Prostate gland (tissue), 2 donors: Measurements from ENCODE around the gene TK1. TPM values are rescaled to one million over a fixed set of nuclear protein-coding genes. Genes with fewer than 3 reads are reported as not detected.
A peak's percentile ranks its signal among the peaks of the same experiment; 100 is the strongest.

Experiments used
- DNase-seq: peaks from one replicate; pipeline ENCODE4 v3.0.0-alpha.2; 2019; ENCODE audit warnings: low spot score
- H3K27ac ChIP-seq, 2 donors: fragments of 200-600 bp; sonication (generic); 2 replicates each; pipeline ENCODE4 v1.5.1; 2017 to 2019
- H3K27me3 ChIP-seq: fragments of 200-600 bp; sonication (generic); replicated peaks from 2 replicates; pipeline ENCODE4 v1.5.1; 2019; ENCODE audit not compliant: insufficient read depth
- H3K36me3 ChIP-seq, 2 donors: fragments of 200-600 bp; sonication (generic); 1 replicate in 1 of 2; 2 replicates in 1 of 2; pipeline versions ENCODE4 v1.5.1 to v1.8.1; 2017 to 2019
- H3K4me1 ChIP-seq: fragments of 200-600 bp; sonication (generic); replicated peaks from 2 replicates; pipeline ENCODE4 v1.5.1; 2019
- H3K4me3 ChIP-seq, 2 donors: fragments of 200-600 bp; sonication (generic); 2 replicates each; pipeline ENCODE4 v1.5.1; 2017 to 2019
- H3K9me3 ChIP-seq: fragments of 200-600 bp; sonication (generic); 2 replicates; pipeline ENCODE4 v1.5.1; 2017
- POLR2A ChIP-seq: fragments of 450-650 bp; IDR thresholded peaks from one replicate; pipeline ENCODE4 v1.6.1; 2016; ENCODE audit warnings: antibody characterized with exemption, mild to moderate bottlenecking
- POLR2AphosphoS5 ChIP-seq: sonication (generic); formaldehyde crosslinking; IDR thresholded peaks from one replicate; pipeline ENCODE4 v1.6.1; 2017; ENCODE audit warnings: antibody characterized with exemption
- WGBS: methylation state at CpG from one replicate; pipeline ENCODE4 v1.1.5; 2018; 5-methylcytosine and 5-hydroxymethylcytosine counted together
- intact Hi-C: fragments of 100-400 bp; cut with DNase I; formaldehyde crosslinking; loops from one replicate; pipeline ENCODE4 v1.14.2; 2022
- total RNA-seq, 2 donors: library from RNA; depleted of rRNA; stranded (reverse); fragments of >200 nt; gene quantifications; one replicate each; pipeline ENCODE4 v1.1.0, GENCODE V29; 2016
- TF ChIP-seq, protein P1 (sequence below), 4 experiments: fragments of 200-600 bp in 2 of 4; fragments of 450-650 bp in 2 of 4; sonication (generic) in 2 of 4; IDR thresholded peaks; 1 replicate in 3 of 4; 2 replicates in 1 of 4; pipeline ENCODE4 v1.5.1; 2016 to 2019; ENCODE audit warnings: antibody characterized with exemption in 4 of 4, mild to moderate bottlenecking in 2 of 4, moderate library complexity in 2 of 4

TK1 gene
- total RNA-seq, 2 donors from 2014 or later: 10.8 to 11.2 TPM

DNA sequence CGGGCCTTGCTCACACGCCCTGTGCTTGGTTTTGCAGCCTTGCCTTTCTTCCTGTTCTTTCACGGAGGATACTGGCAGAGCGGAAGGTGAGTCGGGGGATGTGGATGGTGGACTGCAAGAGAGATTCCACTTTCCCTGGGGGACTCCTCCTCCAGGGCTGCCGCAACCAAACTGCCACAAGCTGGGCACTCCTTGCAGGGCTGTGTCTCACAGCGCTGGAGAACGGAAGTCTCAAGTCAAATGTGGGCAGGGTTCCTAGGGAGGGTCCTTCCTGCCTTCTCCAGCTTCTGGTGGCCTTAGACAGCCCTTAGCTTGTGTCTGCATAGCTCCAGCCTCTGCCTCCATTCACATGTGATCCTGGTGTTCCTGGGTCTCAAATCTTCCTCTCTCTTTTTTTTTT lies 15.8 kb upstream of the TK1 start:
- Histone ChIP-seq H3K9me3 (no peaks in the 10 kb centered on the region), H3K27ac (no peak overlapping the region), H3K36me3 (no peaks in the 10 kb centered on the region), H3K27me3 (no peaks in the 10 kb centered on the region), H3K4me1 (peaks cover 8% of the 10 kb centered on the region), H3K4me3 (no peak overlapping the region)
- TF ChIP-seq POLR2A: no peak
- no peak for TF ChIP-seq POLR2AphosphoS5
- TF ChIP-seq, protein P1, sequence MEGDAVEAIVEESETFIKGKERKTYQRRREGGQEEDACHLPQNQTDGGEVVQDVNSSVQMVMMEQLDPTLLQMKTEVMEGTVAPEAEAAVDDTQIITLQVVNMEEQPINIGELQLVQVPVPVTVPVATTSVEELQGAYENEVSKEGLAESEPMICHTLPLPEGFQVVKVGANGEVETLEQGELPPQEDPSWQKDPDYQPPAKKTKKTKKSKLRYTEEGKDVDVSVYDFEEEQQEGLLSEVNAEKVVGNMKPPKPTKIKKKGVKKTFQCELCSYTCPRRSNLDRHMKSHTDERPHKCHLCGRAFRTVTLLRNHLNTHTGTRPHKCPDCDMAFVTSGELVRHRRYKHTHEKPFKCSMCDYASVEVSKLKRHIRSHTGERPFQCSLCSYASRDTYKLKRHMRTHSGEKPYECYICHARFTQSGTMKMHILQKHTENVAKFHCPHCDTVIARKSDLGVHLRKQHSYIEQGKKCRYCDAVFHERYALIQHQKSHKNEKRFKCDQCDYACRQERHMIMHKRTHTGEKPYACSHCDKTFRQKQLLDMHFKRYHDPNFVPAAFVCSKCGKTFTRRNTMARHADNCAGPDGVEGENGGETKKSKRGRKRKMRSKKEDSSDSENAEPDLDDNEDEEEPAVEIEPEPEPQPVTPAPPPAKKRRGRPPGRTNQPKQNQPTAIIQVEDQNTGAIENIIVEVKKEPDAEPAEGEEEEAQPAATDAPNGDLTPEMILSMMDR (IDR thresholded peaks at IDR 0.05): no peak
- intact Hi-C loops: no loop called here
- DNase-seq: no peak
- WGBS: 90% methylated on average over 8 of the region's 8 CpGs

DNA sequence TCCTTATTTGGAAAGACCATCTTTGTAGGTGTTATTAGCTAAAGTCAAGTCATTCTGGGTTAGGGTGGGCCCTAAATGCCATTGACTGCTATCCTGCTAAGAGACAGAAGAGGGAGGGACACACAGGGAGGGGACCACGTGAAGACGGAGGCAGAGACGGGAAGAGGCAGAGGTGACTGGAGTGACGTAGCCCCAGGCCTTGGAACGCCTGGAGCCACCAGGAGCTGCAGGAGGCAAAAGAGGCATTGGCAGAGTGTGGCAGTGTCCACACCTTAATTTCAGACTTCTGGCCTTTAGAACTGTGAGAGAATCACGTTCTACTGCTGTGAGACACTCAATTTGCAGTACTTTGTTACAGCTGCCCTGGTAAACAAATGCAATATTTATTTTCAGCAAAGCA lies 13.6 kb upstream of the TK1 start:
- H3K4me1 ChIP-seq: peaks cover 8% of the 10 kb centered on the region
- H3K27me3 ChIP-seq: no peaks in the 10 kb centered on the region
- WGBS: 68% methylated on average over 6 of the region's 6 CpGs
- H3K4me3 ChIP-seq: no peak overlapping the region
- no peaks in the 10 kb centered on the region for H3K9me3 ChIP-seq
- no peak for DNase-seq
- no peaks in the 10 kb centered on the region for H3K36me3 ChIP-seq
- intact Hi-C loops: no loop called here
- H3K27ac ChIP-seq: peak overlapping the region; percentile 79 to 91
- TF ChIP-seq POLR2AphosphoS5: no peak
- TF ChIP-seq POLR2A: no peak
- TF ChIP-seq, protein P1 (IDR thresholded peaks at IDR 0.05): no peak

DNA sequence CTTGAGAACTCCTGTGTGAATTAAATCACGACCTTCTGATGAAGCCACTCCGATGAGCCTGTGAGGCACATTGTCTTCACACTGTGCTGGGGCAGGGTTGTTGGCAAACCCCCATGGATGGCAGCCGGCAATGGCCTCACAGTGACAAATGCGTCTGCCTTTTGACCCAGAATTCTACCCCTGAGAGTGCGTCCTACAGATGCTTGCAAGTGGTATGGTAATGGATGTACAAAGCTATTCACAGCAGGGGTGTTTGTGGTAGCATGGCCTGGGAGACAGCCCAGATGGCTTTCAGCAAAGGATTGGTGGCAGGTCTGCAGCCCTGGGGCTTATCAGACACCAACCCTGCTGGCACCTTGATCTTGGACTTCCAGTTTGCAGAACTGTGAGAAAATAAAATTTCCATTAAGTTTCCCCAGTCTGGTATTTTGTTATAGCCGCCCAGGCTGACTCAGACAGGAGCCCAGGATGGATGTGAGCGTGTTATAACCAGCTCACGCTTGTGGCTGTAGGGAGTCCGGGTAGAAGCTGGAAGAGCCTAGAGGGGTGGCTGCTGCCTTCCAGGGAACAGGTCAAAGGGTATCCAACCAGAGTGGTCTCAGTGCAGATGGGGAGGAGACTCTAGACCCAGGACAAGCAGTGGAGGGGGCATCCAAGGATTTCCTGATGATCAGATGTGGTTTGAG lies 10.4 kb upstream of the TK1 start:
- Histone ChIP-seq H3K9me3 (no peaks in the 10 kb centered on the region), H3K27ac (no peak overlapping the region), H3K36me3 (no peaks in the 10 kb centered on the region), H3K4me1 (peaks cover 8% of the 10 kb centered on the region), H3K4me3 (no peak overlapping the region), H3K27me3 (no peaks in the 10 kb centered on the region)
- intact Hi-C loops: no loop called here
- no peak for DNase-seq
- WGBS: 60% methylated on average over 9 of the region's 9 CpGs
- TF ChIP-seq POLR2A: no peak
- TF ChIP-seq POLR2AphosphoS5: no peak
- TF ChIP-seq, protein P1 (IDR thresholded peaks at IDR 0.05): no peak

DNA sequence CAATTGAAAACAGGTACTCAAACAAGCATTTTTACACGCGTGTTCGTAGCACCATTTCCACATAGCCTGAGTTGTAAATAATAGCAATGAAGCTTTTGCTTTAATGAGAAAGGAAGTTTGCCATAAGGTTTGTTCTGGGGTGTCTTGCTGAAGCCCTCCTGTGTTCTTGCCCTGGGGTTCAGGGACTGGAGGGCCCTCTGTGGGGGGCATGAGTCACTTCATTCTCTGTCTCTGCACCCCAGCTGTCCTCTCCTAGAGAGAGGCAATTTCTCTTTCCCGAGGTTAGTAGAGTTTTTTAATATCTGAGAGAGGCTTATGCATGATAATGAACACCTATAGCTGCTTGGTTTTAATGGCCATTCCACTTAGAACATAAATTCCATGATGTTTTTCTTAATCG lies 9.9 kb upstream of the TK1 start:
- H3K36me3 ChIP-seq: no peaks in the 10 kb centered on the region
- 79% methylated on average over 5 of the region's 5 CpGs for WGBS
- no peaks in the 10 kb centered on the region for H3K27me3 ChIP-seq
- H3K4me3 ChIP-seq: no peak overlapping the region
- no peak for DNase-seq
- H3K9me3 ChIP-seq: no peaks in the 10 kb centered on the region
- intact Hi-C loops: no loop called here
- peaks cover 8% of the 10 kb centered on the region for H3K4me1 ChIP-seq
- no peak for TF ChIP-seq POLR2AphosphoS5
- TF ChIP-seq, protein P1 (IDR thresholded peaks at IDR 0.05): no peak
- no peak for TF ChIP-seq POLR2A
- H3K27ac ChIP-seq: no peak overlapping the region

DNA sequence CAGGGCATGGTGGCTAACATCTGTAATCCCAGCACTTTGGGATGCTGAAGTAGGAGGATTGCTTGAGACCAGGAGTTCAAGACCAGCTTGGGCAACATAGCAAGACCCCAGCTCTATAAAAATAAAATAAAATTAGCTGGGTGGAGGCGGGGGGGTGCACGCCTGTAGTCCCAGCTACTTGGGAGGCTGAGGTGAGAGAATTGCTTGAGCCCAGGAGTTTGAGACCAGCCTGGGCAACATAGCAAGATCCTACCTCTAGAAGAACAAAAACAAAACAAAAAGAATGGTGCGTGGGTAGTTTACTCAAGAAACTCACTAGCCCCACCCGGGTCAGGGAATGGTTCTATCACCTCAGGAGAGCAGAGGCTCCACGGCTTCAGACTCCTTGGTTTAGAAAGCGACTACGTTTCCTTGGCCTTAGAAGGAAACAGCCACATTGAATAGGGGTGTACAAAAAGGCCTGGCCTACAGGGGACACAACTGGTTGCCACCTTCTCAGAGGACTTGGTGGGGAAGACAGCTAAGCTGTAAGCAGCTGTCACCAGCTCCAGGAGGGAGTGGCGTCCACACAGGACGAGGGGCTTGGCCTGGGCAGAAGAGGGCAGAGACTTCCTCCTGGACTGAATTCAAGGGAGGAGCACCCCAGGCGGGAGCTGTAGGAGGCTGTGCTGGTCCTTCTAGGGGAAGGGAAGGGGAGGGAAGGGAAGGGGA lies 716 bp downstream of the TK1 start:
- Histone ChIP-seq H3K4me3 (peak overlapping the region; percentile 28 to 38), H3K36me3 (no peaks in the 10 kb centered on the region), H3K9me3 (no peaks in the 10 kb centered on the region), H3K4me1 (peaks cover 18% of the 10 kb centered on the region), H3K27ac (peak overlapping the region; percentile 83 to 87), H3K27me3 (no peaks in the 10 kb centered on the region)
- no peak for DNase-seq
- 52% methylated on average over 10 of the region's 10 CpGs for WGBS
- TF ChIP-seq POLR2AphosphoS5 (no peak), POLR2A (no peak)
- TF ChIP-seq, protein P1 (IDR thresholded peaks at IDR 0.05): no peak
- intact Hi-C loops: no loop called here
